Measurements from ENCODE around the gene PRDM15. TPM values are rescaled to one million over a fixed set of nuclear protein-coding genes. Genes with fewer than 3 reads are reported as not detected.

The PRDM15 gene
- total and polyA plus RNA-seq, 2 donors (not counting 3 experiments of a cell fraction or from before 2014, with no cell fraction given), result 11.8 to 12.9 TPM

GRCh38 chr21:41908829-41909228, 29.7 kb upstream of the PRDM15 start:
- POLR2A ChIA-PET, result interaction anchor here (0.8 kb wide), 1 partner anchor 24 kb away, joined by 4 read pairs; no protein-coding TSS in a partner anchor
- H3K9me3 ChIP-seq (replicated peaks; ENCODE audit: control insufficient read depth, insufficient read depth, low read length), result no peaks in the 10 kb centered on the region
- intact Hi-C loops (cut with micrococcal nuclease) (no loop called here), dilution Hi-C loops (cut with MboI; ENCODE audit: extremely low pct_ligation_motif_present, low sequenced_read_pairs) (no loop called here)
- no peaks in the 10 kb centered on the region for H3K4me1 ChIP-seq (ENCODE audit: control insufficient read depth, extremely low read depth, insufficient read depth, low read length)
- H3K27me3 ChIP-seq (ENCODE audit: control insufficient read depth in 2 of 2, insufficient read depth in 2 of 2, low read length in 2 of 2), result no peaks in the 10 kb centered on the region
- peaks cover 13 to 47% of the 10 kb centered on the region in 2 experiments for H3K36me3 ChIP-seq (ENCODE audit: control insufficient read depth in 2 of 2, extremely low read depth in 1 of 2, insufficient read depth in 2 of 2, low read length in 2 of 2)
- H2AFZ ChIP-seq (ENCODE audit: low read depth, low read length), result no peak overlapping the region
- no peaks in the 10 kb centered on the region for H4K20me1 ChIP-seq (replicated peaks; ENCODE audit: control insufficient read depth, extremely low read depth, insufficient read depth, low read length)
- H3K9ac ChIP-seq (replicated peaks; ENCODE audit: extremely low read depth, insufficient read depth, low read length), result no peak overlapping the region
- no peaks in the 10 kb centered on the region for H3K79me2 ChIP-seq (ENCODE audit: control insufficient read depth, insufficient read depth, low read length)
- no peak overlapping the region for H3K27ac ChIP-seq (ENCODE audit: insufficient read depth, low read depth, low read length)
- no TSS peak for BruUV-seq (replicated peaks)
- no peak overlapping the region for H3K4me3 ChIP-seq (replicated peaks in 1 of 3; ENCODE audit: insufficient read depth in 1 of 3, low read depth in 1 of 3, low read length in 3 of 3)
- no peaks in the 10 kb centered on the region for H3K9me1 ChIP-seq (replicated peaks; ENCODE audit: control insufficient read depth, extremely low read depth, insufficient read depth, low read length)
- no peak overlapping the region for H3K4me2 ChIP-seq (ENCODE audit: insufficient read depth, low read length)
- TF ChIP-seq GATA2 (IDR thresholded peaks at IDR 0.05; ENCODE audit: insufficient read depth, insufficient read length, low read depth, low read length), result no peak
- TF ChIP-seq POLR2A (IDR thresholded peaks at IDR 0.05; ENCODE audit: low read depth, low read length), result no peak
- no peak for TF ChIP-seq POLR2AphosphoS5 (IDR thresholded peaks at IDR 0.05; ENCODE audit: insufficient read depth, low read depth, low read length)
- no peak for TF ChIP-seq EZH2 (IDR thresholded peaks at IDR 0.05; ENCODE audit: borderline replicate concordance, low read depth, low read length, severe bottlenecking)
- no peak for TF ChIP-seq CTCF (IDR thresholded peaks at IDR 0.05; ENCODE audit: extremely low read depth in 1 of 2, insufficient read depth in 1 of 2, low read depth in 1 of 2, low read length in 2 of 2)
- no peak for TF ChIP-seq FOS (IDR thresholded peaks at IDR 0.05; ENCODE audit: borderline replicate concordance, insufficient read depth, low read length)
- TF ChIP-seq MYC (IDR thresholded peaks at IDR 0.05; ENCODE audit: low read depth, low read length), result no peak
- TF ChIP-seq JUN (IDR thresholded peaks at IDR 0.05; ENCODE audit: borderline replicate concordance, insufficient read depth, insufficient read length, low read depth), result no peak
- no peak for TF ChIP-seq MAX (IDR thresholded peaks at IDR 0.05; ENCODE audit: insufficient read depth, insufficient read length)
- CTCF ChIA-PET, result no interaction called here
- FAIRE-seq (no peak), DNase-seq (ENCODE audit: low read depth, low spot score) (no peak)
